ENCODE results near the gene FBN2. TPM values are rescaled to one million over a fixed set of nuclear protein-coding genes. Genes with fewer than 3 reads are reported as not detected.
"Not testable (repeated sequence)": the region's sequence is repeated elsewhere in the genome, so short reads cannot be mapped to it uniquely, and the experiment has no call there.

FBN2 gene
- total RNA-seq, 3 donors from 2014 or later (not counting 1 experiment from before 2014, with no cell fraction given), result 0.31 to 0.70 (median 0.58) TPM

DNA sequence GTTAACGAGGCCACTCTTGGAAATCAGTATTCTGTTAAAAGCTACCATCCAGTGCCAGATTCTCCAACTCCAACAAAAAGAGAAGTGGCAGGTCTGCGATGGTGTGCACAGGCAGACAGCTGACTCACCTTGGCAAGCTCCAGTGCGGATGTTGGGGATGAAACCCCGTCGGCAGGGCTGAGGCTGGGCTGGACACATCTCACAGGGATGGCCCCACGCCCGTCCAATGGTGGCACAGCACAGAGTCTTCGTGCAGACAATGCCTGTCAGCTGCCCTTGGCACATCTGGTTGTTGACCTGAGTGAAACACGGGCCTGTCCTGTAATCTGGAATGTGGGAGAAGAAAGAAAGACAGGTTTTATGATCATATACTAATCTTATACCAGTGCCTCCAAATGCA is 73.4 kb downstream of the FBN2 start:
- no peak for DNase-seq
- H3K27ac Mint-ChIP-seq, result no peak overlapping the region
- peaks cover 6 to 7% of the 10 kb centered on the region in 2 donors for H3K9me3 Mint-ChIP-seq
- H3K36me3 Mint-ChIP-seq, result no peaks in the 10 kb centered on the region
- TF ChIP-seq CTCF (IDR thresholded peaks at IDR 0.05), result no peak
- no peaks in the 10 kb centered on the region for H3K4me1 Mint-ChIP-seq
- Histone ChIP-seq H3K4me1 (ENCODE audit: control insufficient read depth, insufficient read depth, low read length) (no peaks in the 10 kb centered on the region), H3K27ac (ENCODE audit: low read length) (no peak overlapping the region), H3K36me3 (ENCODE audit: control insufficient read depth, insufficient read depth, low read length) (no peaks in the 10 kb centered on the region), H3K9me3 (ENCODE audit: control insufficient read depth, insufficient read depth, low read length) (peaks cover 4% of the 10 kb centered on the region), H3K4me3 (ENCODE audit: low read length) (no peak overlapping the region), H3K27me3 (ENCODE audit: control insufficient read depth, insufficient read depth, low read length) (no peaks in the 10 kb centered on the region)
- intact Hi-C loops (cut with micrococcal nuclease), result no loop called here
- WGBS (ENCODE audit: insufficient coverage), result 87% methylated on average over 9 of the region's 9 CpGs
- no peak overlapping the region for H3K4me3 Mint-ChIP-seq
- no peaks in the 10 kb centered on the region for H3K27me3 Mint-ChIP-seq (ENCODE audit: low read depth in 2 of 2)
- no peak for ATAC-seq

DNA sequence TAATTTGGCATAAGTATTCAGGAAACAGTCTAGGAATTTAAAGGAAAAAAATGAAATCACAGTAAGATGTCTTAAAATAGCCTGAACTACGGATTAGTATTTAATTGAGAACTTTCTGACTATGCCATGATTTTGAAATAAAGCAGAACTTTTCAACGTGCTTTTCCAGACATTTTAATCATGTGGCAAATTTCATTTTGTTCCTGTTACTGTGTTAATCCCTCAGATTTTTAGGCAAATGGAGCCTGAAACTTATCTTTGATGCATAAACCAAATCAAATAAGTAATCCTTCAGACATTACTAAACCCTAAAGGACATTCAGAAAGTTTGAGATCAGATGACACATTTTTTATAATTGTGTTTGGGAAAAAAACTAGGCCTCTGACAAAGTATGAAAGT is 75.7 kb downstream of the FBN2 start:
- H3K27me3 Mint-ChIP-seq (ENCODE audit: low read depth in 2 of 2), result no peaks in the 10 kb centered on the region
- no peaks in the 10 kb centered on the region for H3K27me3 ChIP-seq (ENCODE audit: control insufficient read depth, insufficient read depth, low read length)
- H3K27ac ChIP-seq (ENCODE audit: low read length), result no peak overlapping the region
- no peak overlapping the region for H3K4me3 Mint-ChIP-seq
- intact Hi-C loops (cut with micrococcal nuclease), result no loop called here
- DNase-seq (no peak), ATAC-seq (no peak)
- H3K4me3 ChIP-seq (ENCODE audit: low read length), result no peak overlapping the region
- no peaks in the 10 kb centered on the region for H3K4me1 Mint-ChIP-seq
- no peaks in the 10 kb centered on the region for H3K36me3 ChIP-seq (ENCODE audit: control insufficient read depth, insufficient read depth, low read length)
- WGBS (ENCODE audit: insufficient coverage), result 91% methylated on average over 2 of the region's 2 CpGs
- peaks cover 7 to 10% of the 10 kb centered on the region in 2 donors for H3K9me3 Mint-ChIP-seq
- no peak overlapping the region for H3K27ac Mint-ChIP-seq
- H3K4me1 ChIP-seq (ENCODE audit: control insufficient read depth, insufficient read depth, low read length), result no peaks in the 10 kb centered on the region
- no peak for TF ChIP-seq CTCF (IDR thresholded peaks at IDR 0.05)
- H3K36me3 Mint-ChIP-seq, result no peaks in the 10 kb centered on the region
- H3K9me3 ChIP-seq (ENCODE audit: control insufficient read depth, insufficient read depth, low read length), result peaks cover 4% of the 10 kb centered on the region

- H3K27ac ChIP-seq (ENCODE audit: low read length); H3K9me3 ChIP-seq (ENCODE audit: control insufficient read depth, insufficient read depth, low read length); H3K4me3 Mint-ChIP-seq; DNase-seq; H3K27ac Mint-ChIP-seq; H3K27me3 Mint-ChIP-seq (ENCODE audit: low read depth in 2 of 2); ATAC-seq; H3K36me3 Mint-ChIP-seq; H3K4me1 ChIP-seq (ENCODE audit: control insufficient read depth, insufficient read depth, low read length); H3K36me3 ChIP-seq (ENCODE audit: control insufficient read depth, insufficient read depth, low read length); H3K27me3 ChIP-seq (ENCODE audit: control insufficient read depth, insufficient read depth, low read length); H3K4me3 ChIP-seq (ENCODE audit: low read length); H3K4me1 Mint-ChIP-seq; intact Hi-C loops (cut with micrococcal nuclease): not testable (repeated sequence)
- WGBS (ENCODE audit: insufficient coverage), result 86% methylated on average over 2 of the region's 3 CpGs
- H3K9me3 Mint-ChIP-seq, result peaks cover 20 to 23% of the 10 kb centered on the region in 2 donors
These were observed 80.7 kb downstream of the FBN2 start for GRCh38 chr5:128457147-128457915.

GRCh38 chr5:128455841-128456361 is 82.1 kb downstream of the FBN2 start:
- H3K9me3 Mint-ChIP-seq, result peaks cover 20 to 23% of the 10 kb centered on the region in 2 donors
- H3K4me3 ChIP-seq (ENCODE audit: low read length), result no peak overlapping the region
- 77% methylated on average over 7 of the region's 7 CpGs for WGBS (ENCODE audit: insufficient coverage)

More at GRCh38 chr5:128455841-128456361, 82.1 kb downstream of the FBN2 start:
- no peak overlapping the region for H3K27ac ChIP-seq (ENCODE audit: low read length)
- no peak for TF ChIP-seq CTCF (IDR thresholded peaks at IDR 0.05)
- H3K27me3 ChIP-seq (ENCODE audit: control insufficient read depth, insufficient read depth, low read length), result no peaks in the 10 kb centered on the region
- intact Hi-C loops (cut with micrococcal nuclease), result no loop called here
- H3K27me3 Mint-ChIP-seq (ENCODE audit: low read depth in 2 of 2), result no peaks in the 10 kb centered on the region
- no peaks in the 10 kb centered on the region for H3K4me1 ChIP-seq (ENCODE audit: control insufficient read depth, insufficient read depth, low read length)
- DNase-seq (no peak), ATAC-seq (no peak)
- H3K36me3 Mint-ChIP-seq, result no peaks in the 10 kb centered on the region
- H3K4me3 Mint-ChIP-seq, result no peak overlapping the region
- H3K4me1 Mint-ChIP-seq, result no peaks in the 10 kb centered on the region
- H3K27ac Mint-ChIP-seq, result no peak overlapping the region
- H3K36me3 ChIP-seq (ENCODE audit: control insufficient read depth, insufficient read depth, low read length), result no peaks in the 10 kb centered on the region
- H3K9me3 ChIP-seq (ENCODE audit: control insufficient read depth, insufficient read depth, low read length), result peaks cover 4% of the 10 kb centered on the region
